Ishikawa (cell line): ENCODE data around the gene GPBP1L1.

Experiments
- CEBPB ChIP-seq: IDR thresholded peaks from 2 replicates; pipeline ENCODE4 v1.6.1; 2012
- CREB1 ChIP-seq: IDR thresholded peaks from 2 replicates; pipeline ENCODE4 v1.6.1; 2012; ENCODE audit warnings: low read depth
- EGR1 ChIP-seq: IDR thresholded peaks from 2 replicates; pipeline ENCODE4 v1.6.1; 2012
- EP300 ChIP-seq: IDR thresholded peaks from 2 replicates; pipeline ENCODE4 v1.6.1; 2012; ENCODE audit warnings: borderline replicate concordance
- FOXM1 ChIP-seq: IDR thresholded peaks from 2 replicates; pipeline ENCODE4 v1.6.1; 2012; ENCODE audit warnings: low read depth, borderline replicate concordance
- NFIC ChIP-seq: IDR thresholded peaks from 2 replicates; pipeline ENCODE4 v1.6.1; 2012
- RAD21 ChIP-seq: IDR thresholded peaks from 2 replicates; pipeline ENCODE4 v1.6.1; 2012; ENCODE audit warnings: low read depth
- TAF1 ChIP-seq: IDR thresholded peaks from 2 replicates; pipeline ENCODE4 v1.6.1; 2012; ENCODE audit warnings: low read depth, mild to moderate bottlenecking
- TCF12 ChIP-seq: IDR thresholded peaks from 2 replicates; pipeline ENCODE4 v1.6.1; 2012; ENCODE audit warnings: low read depth
- TEAD4 ChIP-seq: IDR thresholded peaks from 2 replicates; pipeline ENCODE4 v1.6.1; 2012
- YY1 ChIP-seq: IDR thresholded peaks from 2 replicates; pipeline ENCODE4 v1.6.1; 2012; ENCODE audit warnings: low read depth
- ZBTB7A ChIP-seq: IDR thresholded peaks from 2 replicates; pipeline ENCODE4 v1.6.1; 2012; ENCODE audit warnings: low read depth
- TF ChIP-seq, protein P1 (sequence below): IDR thresholded peaks from 2 replicates; pipeline ENCODE4 v1.6.1; 2012; ENCODE audit warnings: low read depth, mild to moderate bottlenecking
- TF ChIP-seq, protein P2 (sequence below): IDR thresholded peaks from 2 replicates; pipeline ENCODE4 v1.6.1; 2012
- TF ChIP-seq, protein P3 (sequence below): IDR thresholded peaks from 2 replicates; pipeline ENCODE4 v1.6.1; 2012

Gene GPBP1L1

DNA sequence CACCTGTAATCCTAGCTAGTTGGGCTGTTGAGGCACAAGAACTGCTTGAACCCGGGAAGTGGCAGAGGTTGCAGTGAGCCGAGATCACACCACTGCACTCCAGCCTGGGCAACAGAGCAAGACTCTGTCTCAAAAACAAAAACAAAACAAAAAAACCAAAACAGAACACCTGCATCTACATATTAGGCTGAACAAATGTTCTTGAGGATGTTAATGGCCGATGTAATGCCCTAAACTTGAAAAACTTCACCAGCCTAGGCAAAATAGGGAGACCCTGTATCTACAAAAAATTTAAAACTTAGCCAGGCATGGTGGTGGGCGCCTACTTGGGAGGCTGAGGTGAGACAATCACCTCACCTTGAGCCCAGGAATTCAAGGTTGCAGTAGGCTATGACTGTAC is 17.8 kb downstream of the GPBP1L1 start:
- TF ChIP-seq TCF12 (no peak), TEAD4 (no peak), EP300 (no peak), RAD21 (no peak), ZBTB7A (no peak), NFIC (no peak), YY1 (no peak), FOXM1 (no peak), EGR1 (no peak), TAF1 (no peak), CEBPB (no peak), CREB1 (no peak)
- TF ChIP-seq, protein P1, sequence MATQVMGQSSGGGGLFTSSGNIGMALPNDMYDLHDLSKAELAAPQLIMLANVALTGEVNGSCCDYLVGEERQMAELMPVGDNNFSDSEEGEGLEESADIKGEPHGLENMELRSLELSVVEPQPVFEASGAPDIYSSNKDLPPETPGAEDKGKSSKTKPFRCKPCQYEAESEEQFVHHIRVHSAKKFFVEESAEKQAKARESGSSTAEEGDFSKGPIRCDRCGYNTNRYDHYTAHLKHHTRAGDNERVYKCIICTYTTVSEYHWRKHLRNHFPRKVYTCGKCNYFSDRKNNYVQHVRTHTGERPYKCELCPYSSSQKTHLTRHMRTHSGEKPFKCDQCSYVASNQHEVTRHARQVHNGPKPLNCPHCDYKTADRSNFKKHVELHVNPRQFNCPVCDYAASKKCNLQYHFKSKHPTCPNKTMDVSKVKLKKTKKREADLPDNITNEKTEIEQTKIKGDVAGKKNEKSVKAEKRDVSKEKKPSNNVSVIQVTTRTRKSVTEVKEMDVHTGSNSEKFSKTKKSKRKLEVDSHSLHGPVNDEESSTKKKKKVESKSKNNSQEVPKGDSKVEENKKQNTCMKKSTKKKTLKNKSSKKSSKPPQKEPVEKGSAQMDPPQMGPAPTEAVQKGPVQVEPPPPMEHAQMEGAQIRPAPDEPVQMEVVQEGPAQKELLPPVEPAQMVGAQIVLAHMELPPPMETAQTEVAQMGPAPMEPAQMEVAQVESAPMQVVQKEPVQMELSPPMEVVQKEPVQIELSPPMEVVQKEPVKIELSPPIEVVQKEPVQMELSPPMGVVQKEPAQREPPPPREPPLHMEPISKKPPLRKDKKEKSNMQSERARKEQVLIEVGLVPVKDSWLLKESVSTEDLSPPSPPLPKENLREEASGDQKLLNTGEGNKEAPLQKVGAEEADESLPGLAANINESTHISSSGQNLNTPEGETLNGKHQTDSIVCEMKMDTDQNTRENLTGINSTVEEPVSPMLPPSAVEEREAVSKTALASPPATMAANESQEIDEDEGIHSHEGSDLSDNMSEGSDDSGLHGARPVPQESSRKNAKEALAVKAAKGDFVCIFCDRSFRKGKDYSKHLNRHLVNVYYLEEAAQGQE = no peak
- TF ChIP-seq, protein P2, sequence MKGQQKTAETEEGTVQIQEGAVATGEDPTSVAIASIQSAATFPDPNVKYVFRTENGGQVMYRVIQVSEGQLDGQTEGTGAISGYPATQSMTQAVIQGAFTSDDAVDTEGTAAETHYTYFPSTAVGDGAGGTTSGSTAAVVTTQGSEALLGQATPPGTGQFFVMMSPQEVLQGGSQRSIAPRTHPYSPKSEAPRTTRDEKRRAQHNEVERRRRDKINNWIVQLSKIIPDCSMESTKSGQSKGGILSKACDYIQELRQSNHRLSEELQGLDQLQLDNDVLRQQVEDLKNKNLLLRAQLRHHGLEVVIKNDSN = no peak
- TF ChIP-seq, protein P3, sequence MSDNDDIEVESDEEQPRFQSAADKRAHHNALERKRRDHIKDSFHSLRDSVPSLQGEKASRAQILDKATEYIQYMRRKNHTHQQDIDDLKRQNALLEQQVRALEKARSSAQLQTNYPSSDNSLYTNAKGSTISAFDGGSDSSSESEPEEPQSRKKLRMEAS = no peak

DNA sequence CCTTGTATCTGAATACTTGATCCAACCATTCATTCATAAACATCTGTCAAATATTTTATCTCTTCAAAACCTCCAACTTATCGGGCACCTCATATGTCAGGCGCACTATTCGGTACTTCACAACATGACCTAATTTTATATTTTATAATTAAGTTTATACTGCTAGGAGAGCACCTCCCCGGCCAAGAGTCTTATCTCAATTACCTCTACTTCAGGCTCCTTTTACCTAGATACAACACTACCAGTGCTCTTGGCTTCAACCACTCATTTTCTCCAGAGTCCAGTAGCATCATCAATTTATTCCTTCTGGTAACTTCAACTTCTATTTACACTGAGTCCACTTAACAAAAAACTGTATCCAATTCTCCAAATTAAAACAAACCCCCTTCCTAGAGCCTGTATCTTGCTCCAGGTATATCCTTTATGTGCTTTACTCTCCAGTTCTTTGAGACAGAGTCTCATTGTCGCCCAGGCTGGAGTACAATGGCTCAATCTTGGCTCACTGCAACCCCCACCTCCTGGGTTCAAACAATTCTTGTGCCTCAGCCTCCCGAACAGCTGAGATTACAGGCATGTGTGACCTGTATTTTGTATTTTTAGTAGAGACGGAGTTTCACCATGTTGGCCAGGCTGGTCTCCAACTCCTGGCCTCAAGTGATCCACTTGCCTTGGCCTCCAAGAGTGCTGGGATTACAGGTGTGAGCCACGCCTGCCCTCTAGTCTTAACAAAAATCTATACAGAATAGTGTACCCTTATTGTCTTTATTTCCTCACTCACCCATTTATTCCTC is 18.8 kb downstream of the GPBP1L1 start:
- TF ChIP-seq CREB1 = no peak
- TF ChIP-seq TEAD4 = no peak
- TF ChIP-seq NFIC = no peak
- no peak for TF ChIP-seq FOXM1

DNA sequence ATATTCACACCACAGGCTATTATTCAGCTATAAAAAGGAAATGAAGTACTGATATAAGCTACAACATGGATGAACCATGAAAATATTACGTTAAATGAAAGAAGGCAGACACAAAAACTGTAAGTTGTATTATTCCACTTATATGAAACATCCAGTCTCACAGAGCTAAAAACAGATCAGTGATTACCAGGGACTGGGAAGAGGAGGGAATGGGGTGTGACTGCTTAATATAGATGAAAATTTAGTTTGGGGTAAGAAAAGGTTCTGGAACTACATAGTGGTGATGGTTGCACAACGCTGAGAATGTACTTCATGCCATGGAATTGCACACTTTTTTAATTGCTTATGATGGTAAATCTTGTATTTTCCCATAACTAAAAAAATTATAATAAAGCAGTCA is 19.5 kb downstream of the GPBP1L1 start:
- TF ChIP-seq, protein P3 = no peak
- no peak for TF ChIP-seq RAD21
- no peak for TF ChIP-seq NFIC
- TF ChIP-seq TAF1 = no peak
- TF ChIP-seq FOXM1 = no peak
- TF ChIP-seq CREB1 = no peak
- TF ChIP-seq, protein P1 = no peak
- no peak for TF ChIP-seq TCF12
- no peak for TF ChIP-seq YY1
- TF ChIP-seq, protein P2 = no peak
- TF ChIP-seq ZBTB7A = no peak
- no peak for TF ChIP-seq TEAD4
- TF ChIP-seq EP300 = no peak

DNA sequence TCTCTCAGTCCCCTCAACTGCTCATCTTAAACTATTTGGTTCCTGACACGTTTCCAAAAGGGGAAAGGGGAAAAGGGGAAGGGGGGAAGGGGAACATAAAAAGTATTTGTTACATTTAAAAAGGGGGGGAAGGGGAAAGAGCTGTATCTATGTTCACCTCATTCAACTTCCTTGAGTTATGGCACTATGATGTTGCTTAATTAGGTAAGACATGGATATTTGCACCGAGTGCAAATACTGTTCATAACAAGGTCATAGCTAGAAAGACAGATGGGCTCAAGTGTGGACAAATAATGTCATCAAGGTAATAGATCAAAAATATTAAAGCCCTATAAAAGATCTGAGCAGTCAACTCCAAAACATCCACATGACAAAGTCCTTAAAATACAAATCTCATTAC is 26.0 kb downstream of the GPBP1L1 start:
- TF ChIP-seq RAD21 = no peak
- no peak for TF ChIP-seq FOXM1
- no peak for TF ChIP-seq ZBTB7A
- TF ChIP-seq TEAD4 = no peak
- TF ChIP-seq EGR1 = no peak
- TF ChIP-seq, protein P3 = no peak
- TF ChIP-seq YY1 = no peak
- TF ChIP-seq NFIC = no peak
- TF ChIP-seq, protein P2 = no peak
- no peak for TF ChIP-seq TAF1
- TF ChIP-seq CEBPB = no peak
- TF ChIP-seq TCF12 = no peak
- TF ChIP-seq EP300 = no peak
- TF ChIP-seq, protein P1 = no peak
- no peak for TF ChIP-seq CREB1
